ENCODE data around the gene SLC12A4.

SLC12A4 gene

DNA sequence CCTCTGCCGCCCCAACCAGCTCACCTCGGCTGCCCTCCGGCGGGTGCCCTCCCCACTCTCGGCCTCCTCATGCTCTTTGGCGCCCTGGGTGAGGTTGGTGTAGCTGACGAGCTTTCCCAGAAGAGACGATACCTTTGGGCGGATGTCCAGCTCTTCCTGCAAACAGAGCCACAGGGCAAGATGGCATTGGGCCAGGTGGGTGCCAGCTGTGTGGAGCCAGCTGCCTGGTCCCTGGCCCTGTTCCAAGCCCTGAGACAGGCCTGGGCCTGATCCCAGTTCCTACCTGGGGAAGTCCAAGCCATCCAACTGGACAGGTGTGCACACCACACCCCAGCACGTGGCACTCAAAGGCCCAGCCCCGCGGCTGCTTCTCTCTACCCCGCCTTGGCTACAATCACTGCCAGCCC, 6.9 kb downstream of the SLC12A4 start:
- no peak for DNase-seq
- Histone ChIP-seq H3K9me3 (ENCODE audit: severe bottlenecking) (no peaks in the 10 kb centered on the region), H3K36me3 (peaks cover 4% of the 10 kb centered on the region), H3K4me3 (ENCODE audit: low read depth, low read length) (no peak overlapping the region), H3K27ac (no peak overlapping the region), H3K27me3 (ENCODE audit: insufficient read depth, low read depth, severe bottlenecking) (no peaks in the 10 kb centered on the region)
- TF ChIP-seq, protein P1, sequence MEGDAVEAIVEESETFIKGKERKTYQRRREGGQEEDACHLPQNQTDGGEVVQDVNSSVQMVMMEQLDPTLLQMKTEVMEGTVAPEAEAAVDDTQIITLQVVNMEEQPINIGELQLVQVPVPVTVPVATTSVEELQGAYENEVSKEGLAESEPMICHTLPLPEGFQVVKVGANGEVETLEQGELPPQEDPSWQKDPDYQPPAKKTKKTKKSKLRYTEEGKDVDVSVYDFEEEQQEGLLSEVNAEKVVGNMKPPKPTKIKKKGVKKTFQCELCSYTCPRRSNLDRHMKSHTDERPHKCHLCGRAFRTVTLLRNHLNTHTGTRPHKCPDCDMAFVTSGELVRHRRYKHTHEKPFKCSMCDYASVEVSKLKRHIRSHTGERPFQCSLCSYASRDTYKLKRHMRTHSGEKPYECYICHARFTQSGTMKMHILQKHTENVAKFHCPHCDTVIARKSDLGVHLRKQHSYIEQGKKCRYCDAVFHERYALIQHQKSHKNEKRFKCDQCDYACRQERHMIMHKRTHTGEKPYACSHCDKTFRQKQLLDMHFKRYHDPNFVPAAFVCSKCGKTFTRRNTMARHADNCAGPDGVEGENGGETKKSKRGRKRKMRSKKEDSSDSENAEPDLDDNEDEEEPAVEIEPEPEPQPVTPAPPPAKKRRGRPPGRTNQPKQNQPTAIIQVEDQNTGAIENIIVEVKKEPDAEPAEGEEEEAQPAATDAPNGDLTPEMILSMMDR (IDR thresholded peaks at IDR 0.05; ENCODE audit: low read depth, low read length), result no peak

DNA sequence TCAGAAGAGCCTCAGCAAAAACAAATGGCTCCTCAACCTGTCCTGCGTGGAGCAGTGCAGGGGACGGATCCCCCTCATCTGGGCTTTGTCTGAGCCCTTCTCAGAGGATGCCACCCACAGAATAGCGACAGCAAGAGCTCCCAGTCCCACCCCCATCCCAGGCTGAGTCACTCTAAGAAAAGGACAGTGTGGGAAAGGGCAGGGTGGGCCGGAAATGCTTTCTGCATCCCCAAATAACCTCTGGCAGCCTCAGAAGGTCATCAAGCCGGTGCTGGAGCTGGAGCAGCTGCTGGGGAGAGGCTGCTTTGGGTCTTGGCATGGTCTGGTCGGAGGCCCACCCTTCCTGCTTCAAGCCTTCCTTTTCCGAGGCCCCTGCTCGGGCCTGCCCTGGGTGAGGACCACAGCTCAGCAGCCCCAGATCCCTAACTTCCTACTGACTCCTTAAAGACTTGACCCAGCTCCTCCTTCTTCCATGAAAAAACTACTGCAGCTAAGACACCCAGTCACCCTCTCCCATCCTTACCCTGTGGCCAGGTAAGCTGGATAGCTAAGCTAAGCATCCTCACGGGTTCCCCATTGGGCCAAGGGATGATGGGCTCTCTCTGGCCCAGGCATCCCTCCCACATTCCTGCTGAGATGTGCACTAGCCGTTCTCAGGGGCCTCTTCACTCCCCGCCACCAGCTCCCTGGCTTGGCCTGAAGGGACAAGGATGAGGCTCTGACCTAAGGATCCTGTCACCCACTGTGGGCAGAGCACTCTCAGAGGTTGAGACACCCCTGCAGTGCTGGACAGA, 8.7 kb downstream of the SLC12A4 start:
- TF ChIP-seq, protein P1 (IDR thresholded peaks at IDR 0.05; ENCODE audit: low read depth, low read length), result no peak
- H3K27me3 ChIP-seq (ENCODE audit: insufficient read depth, low read depth, severe bottlenecking), result no peaks in the 10 kb centered on the region
- H3K27ac ChIP-seq, result no peak overlapping the region
- H3K4me3 ChIP-seq (ENCODE audit: low read depth, low read length), result no peak overlapping the region
- H3K36me3 ChIP-seq, result peaks cover 4% of the 10 kb centered on the region; the same call in 1 of the 2 replicates
- H3K9me3 ChIP-seq (ENCODE audit: severe bottlenecking), result no peaks in the 10 kb centered on the region
- DNase-seq, result no peak

DNA sequence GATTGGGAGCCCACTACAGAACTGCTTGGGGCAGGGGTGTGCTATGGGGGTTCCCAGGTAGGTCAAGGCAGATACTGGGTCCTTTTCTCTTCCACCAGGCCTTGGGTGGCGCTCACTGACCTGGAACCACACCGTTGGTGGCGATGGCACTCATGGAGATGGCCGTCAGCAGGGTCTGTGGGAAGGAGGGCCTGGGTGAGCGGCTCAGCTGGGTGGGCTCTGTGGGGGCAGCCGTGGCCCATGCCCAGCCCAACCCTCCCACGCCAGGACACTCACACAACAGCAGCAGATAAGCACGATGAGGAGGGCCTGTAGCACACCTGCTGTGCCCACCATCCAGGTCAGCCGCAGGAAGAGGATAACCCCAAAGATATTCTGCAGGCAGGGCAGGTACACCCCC, 10.8 kb downstream of the SLC12A4 start:
- H3K4me3 ChIP-seq (ENCODE audit: low read depth, low read length), result no peak overlapping the region
- H3K9me3 ChIP-seq (ENCODE audit: severe bottlenecking), result no peaks in the 10 kb centered on the region
- no peak for DNase-seq
- no peaks in the 10 kb centered on the region for H3K27me3 ChIP-seq (ENCODE audit: insufficient read depth, low read depth, severe bottlenecking)
- TF ChIP-seq, protein P1 (IDR thresholded peaks at IDR 0.05; ENCODE audit: low read depth, low read length), result no peak
- H3K36me3 ChIP-seq, result peaks cover 6% of the 10 kb centered on the region; the same call in 1 of the 2 replicates
- H3K27ac ChIP-seq, result no peak overlapping the region

DNA sequence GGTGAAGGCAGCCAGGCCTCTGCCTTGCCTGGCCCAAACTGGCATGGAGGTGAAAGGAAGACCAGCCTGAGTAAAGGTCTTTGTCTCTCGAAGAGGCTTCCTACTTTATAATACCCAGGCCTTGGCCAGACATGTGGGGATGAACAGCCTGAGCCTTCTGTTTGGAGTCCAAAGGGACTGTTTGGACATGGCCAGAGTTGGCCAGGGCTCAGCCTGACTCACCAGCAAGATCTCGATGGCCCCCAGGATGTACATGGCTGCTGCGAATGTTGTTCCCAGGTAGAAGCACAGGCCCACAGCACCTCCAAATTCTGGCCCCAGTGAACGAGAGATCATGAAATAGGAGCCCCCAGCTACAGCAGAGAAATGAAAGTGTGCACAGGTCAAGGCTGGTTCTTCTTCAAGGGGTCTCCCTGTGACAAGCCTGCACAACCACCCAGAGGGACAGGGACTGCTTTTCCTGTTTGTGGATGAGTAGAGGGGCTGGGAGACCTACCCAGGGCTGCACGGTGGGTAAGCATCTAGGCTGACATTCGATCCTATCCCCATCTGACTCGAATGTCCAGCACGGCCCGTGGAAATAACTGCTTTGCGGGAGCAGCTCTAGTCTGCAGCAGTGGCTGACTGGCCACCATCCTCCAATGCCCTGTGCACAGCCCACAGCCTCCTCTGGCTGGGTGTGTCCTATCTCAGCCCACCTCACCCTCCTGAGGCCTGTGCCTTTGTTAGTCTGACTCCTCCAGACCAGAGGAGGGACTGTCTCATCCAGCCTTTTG, 13.8 kb downstream of the SLC12A4 start:
- Histone ChIP-seq H3K36me3 (peaks cover 2% of the 10 kb centered on the region; the same call in 1 of the 2 replicates), H3K27ac (no peak overlapping the region), H3K27me3 (ENCODE audit: insufficient read depth, low read depth, severe bottlenecking) (no peaks in the 10 kb centered on the region), H3K4me3 (ENCODE audit: low read depth, low read length) (no peak overlapping the region), H3K9me3 (ENCODE audit: severe bottlenecking) (no peaks in the 10 kb centered on the region)
- TF ChIP-seq, protein P1 (IDR thresholded peaks at IDR 0.05; ENCODE audit: low read depth, low read length), result no peak
- DNase-seq, result no peak

DNA sequence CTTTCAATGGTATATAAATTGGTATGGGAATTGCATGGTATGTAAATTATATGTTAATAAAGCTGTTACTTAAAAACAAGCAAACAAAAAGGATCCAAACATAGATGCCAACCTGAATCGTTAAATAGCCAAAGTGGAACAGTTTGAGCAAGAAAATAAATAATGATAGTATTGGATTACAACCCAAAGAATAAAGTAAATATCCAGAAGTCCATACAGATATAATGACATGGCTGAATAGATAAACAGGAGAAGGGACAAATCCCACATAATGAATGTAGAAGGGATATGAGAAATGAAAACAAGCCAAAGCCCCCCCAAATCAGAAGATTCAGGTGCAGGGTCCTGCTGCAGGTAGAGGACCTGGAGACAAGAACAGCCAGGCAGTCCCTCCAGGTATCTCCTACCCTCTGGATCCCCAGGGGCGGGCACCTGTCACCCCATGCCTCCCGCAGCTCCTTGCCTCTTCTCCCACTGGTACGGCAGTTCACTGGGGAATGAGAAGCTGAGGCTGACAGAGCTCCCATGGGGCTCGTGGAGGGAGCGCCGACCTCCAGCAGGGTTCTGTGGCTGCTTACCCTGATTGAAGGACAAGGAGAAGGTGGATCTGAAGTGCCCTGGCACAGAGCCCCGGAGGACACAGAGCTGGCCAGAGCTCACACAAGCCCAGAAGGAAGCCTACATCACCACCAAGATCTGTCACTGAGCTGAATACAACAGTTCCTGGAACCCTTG, 14.6 kb downstream of the SLC12A4 start:
- H3K27ac ChIP-seq, result no peak overlapping the region
- DNase-seq, result no peak
- no peaks in the 10 kb centered on the region for H3K27me3 ChIP-seq (ENCODE audit: insufficient read depth, low read depth, severe bottlenecking)
- H3K4me3 ChIP-seq (ENCODE audit: low read depth, low read length), result no peak overlapping the region
- H3K36me3 ChIP-seq, result peaks cover 2% of the 10 kb centered on the region; the same call in 1 of the 2 replicates
- TF ChIP-seq, protein P1 (IDR thresholded peaks at IDR 0.05; ENCODE audit: low read depth, low read length), result no peak
- no peaks in the 10 kb centered on the region for H3K9me3 ChIP-seq (ENCODE audit: severe bottlenecking)

All from WERI-Rb-1 (cell line).